ENCODE data around the gene DOC2A. TPM values are rescaled to one million over a fixed set of nuclear protein-coding genes. Genes with fewer than 3 reads are reported as not detected.

Gene DOC2A
- total RNA-seq, 1 experiment from 2014 or later = 3.2 TPM

DNA sequence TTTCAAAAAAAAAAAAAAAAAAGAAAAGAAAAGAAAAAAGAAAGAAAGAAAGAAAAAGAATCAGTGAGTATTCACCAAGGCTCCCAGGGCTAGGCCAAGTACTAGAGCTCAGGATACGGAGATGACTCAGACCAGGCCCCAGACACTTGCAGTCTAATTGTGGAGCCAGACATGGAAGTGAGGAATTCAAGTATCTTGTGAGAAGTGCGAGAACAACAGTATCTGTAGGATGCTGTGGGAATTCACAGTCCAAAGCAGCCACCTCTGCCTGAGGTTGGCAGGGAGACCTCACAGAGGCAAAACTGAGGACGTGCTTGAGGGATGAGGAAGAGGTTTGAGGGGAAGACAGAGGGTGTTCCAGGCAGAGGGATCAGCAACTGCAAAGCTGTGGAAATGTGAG is 40.7 kb upstream of the DOC2A start:
- Histone ChIP-seq H3K4me1 (ENCODE audit: insufficient read depth, low read length, poor library complexity, severe bottlenecking) (peaks cover 9% of the 10 kb centered on the region), H3K4me3 (ENCODE audit: low read depth, low read length, poor library complexity, severe bottlenecking) (no peak overlapping the region), H3K27me3 (replicated peaks; ENCODE audit: insufficient read depth, low read depth, low read length, poor library complexity) (no peaks in the 10 kb centered on the region), H3K9me3 (ENCODE audit: low read depth, low read length, poor library complexity, severe bottlenecking) (no peaks in the 10 kb centered on the region), H3K36me3 (ENCODE audit: insufficient read depth, low read length, poor library complexity, severe bottlenecking) (peaks cover 10% of the 10 kb centered on the region), H3K27ac (ENCODE audit: low read depth, low read length, poor library complexity, severe bottlenecking) (no peak overlapping the region)
- TF ChIP-seq EZH2 (IDR thresholded peaks at IDR 0.05; ENCODE audit: borderline replicate concordance, low read depth, low read length, poor library complexity, severe bottlenecking) = no peak
- TF ChIP-seq, protein P1, sequence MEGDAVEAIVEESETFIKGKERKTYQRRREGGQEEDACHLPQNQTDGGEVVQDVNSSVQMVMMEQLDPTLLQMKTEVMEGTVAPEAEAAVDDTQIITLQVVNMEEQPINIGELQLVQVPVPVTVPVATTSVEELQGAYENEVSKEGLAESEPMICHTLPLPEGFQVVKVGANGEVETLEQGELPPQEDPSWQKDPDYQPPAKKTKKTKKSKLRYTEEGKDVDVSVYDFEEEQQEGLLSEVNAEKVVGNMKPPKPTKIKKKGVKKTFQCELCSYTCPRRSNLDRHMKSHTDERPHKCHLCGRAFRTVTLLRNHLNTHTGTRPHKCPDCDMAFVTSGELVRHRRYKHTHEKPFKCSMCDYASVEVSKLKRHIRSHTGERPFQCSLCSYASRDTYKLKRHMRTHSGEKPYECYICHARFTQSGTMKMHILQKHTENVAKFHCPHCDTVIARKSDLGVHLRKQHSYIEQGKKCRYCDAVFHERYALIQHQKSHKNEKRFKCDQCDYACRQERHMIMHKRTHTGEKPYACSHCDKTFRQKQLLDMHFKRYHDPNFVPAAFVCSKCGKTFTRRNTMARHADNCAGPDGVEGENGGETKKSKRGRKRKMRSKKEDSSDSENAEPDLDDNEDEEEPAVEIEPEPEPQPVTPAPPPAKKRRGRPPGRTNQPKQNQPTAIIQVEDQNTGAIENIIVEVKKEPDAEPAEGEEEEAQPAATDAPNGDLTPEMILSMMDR (conservative IDR thresholded peaks at IDR 0.05; ENCODE audit: low read depth, low read length) = no peak
- BruUV-seq (replicated peaks) = no TSS peak
- CTCF ChIA-PET = no interaction called here
- intact Hi-C loops (cut with micrococcal nuclease; ENCODE audit: unreplicated experiment) = no loop called here
- POLR2A ChIA-PET (ENCODE audit: low non-redundant PET) = no interaction called here
- no peak for DNase-seq (ENCODE audit: low spot score)

DNA sequence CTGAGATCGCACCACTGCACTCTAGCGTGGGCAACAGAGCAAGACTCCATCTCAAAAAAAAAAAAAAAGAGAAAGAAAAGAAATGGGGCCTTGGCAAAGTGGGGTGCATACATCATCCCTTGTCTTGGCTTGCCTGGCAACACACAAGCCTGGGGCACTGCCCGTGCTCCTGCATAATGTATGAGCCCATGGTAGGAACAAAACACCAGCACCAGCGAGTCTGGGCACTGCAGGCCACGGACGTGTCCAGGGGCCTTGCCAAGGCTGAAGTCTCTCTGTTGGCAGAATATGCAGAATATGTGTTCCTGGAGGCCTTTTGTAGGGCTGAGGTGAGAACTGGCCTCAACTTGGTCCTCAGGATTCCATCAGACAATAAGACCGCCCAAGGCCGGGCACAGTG is 39.0 kb upstream of the DOC2A start:
- Histone ChIP-seq H3K4me3 (ENCODE audit: low read depth, low read length, poor library complexity, severe bottlenecking) (no peak overlapping the region), H3K4me1 (ENCODE audit: insufficient read depth, low read length, poor library complexity, severe bottlenecking) (peaks cover 8% of the 10 kb centered on the region), H3K27ac (ENCODE audit: low read depth, low read length, poor library complexity, severe bottlenecking) (no peak overlapping the region), H3K36me3 (ENCODE audit: insufficient read depth, low read length, poor library complexity, severe bottlenecking) (no peaks in the 10 kb centered on the region), H3K9me3 (ENCODE audit: low read depth, low read length, poor library complexity, severe bottlenecking) (no peaks in the 10 kb centered on the region), H3K27me3 (replicated peaks; ENCODE audit: insufficient read depth, low read depth, low read length, poor library complexity) (no peaks in the 10 kb centered on the region)
- BruUV-seq (replicated peaks) = no TSS peak
- intact Hi-C loops (cut with micrococcal nuclease; ENCODE audit: unreplicated experiment) = loop anchor here (10.0 kb wide), 1 partner anchor 575 kb away; no protein-coding TSS in a partner anchor
- ChIA-PET CTCF (no interaction called here), POLR2A (ENCODE audit: low non-redundant PET) (no interaction called here)
- TF ChIP-seq EZH2 (IDR thresholded peaks at IDR 0.05; ENCODE audit: borderline replicate concordance, low read depth, low read length, poor library complexity, severe bottlenecking) = no peak
- TF ChIP-seq, protein P1 (conservative IDR thresholded peaks at IDR 0.05; ENCODE audit: low read depth, low read length) = no peak
- DNase-seq (ENCODE audit: low spot score) = no peak

DNA sequence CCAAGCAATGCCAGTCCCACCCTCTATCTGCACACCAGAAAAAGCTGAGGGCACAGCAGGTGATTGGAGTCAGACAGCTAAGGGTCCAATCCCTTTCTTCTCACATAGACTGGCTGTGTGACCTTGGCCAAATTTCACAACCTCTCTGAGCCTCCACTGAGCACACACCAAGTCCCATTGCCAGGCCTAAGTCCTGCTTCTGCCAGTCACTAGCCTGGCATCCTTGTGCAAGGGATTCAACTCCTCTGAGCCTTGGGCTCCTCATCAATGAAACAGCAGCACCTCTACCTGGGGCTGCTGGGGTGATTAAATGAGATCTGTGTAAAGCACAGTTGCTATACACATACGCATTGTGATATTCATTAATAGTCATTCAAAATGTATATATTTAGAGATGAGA is 35.8 kb upstream of the DOC2A start:
- CTCF ChIA-PET = no interaction called here

More for the DNA sequence above, 35.8 kb upstream of the DOC2A start:
- Histone ChIP-seq H3K4me3 (ENCODE audit: low read depth, low read length, poor library complexity, severe bottlenecking) (no peak overlapping the region), H3K27me3 (replicated peaks; ENCODE audit: insufficient read depth, low read depth, low read length, poor library complexity) (no peaks in the 10 kb centered on the region), H3K9me3 (ENCODE audit: low read depth, low read length, poor library complexity, severe bottlenecking) (no peaks in the 10 kb centered on the region), H3K36me3 (ENCODE audit: insufficient read depth, low read length, poor library complexity, severe bottlenecking) (no peaks in the 10 kb centered on the region), H3K4me1 (ENCODE audit: insufficient read depth, low read length, poor library complexity, severe bottlenecking) (no peaks in the 10 kb centered on the region), H3K27ac (ENCODE audit: low read depth, low read length, poor library complexity, severe bottlenecking) (no peak overlapping the region)
- intact Hi-C loops (cut with micrococcal nuclease; ENCODE audit: unreplicated experiment) = loop anchor here (10.0 kb wide), 1 partner anchor 578 kb away; no protein-coding TSS in a partner anchor
- no peak for DNase-seq (ENCODE audit: low spot score)
- POLR2A ChIA-PET (ENCODE audit: low non-redundant PET) = no interaction called here
- no TSS peak for BruUV-seq (replicated peaks)
- TF ChIP-seq EZH2 (IDR thresholded peaks at IDR 0.05; ENCODE audit: borderline replicate concordance, low read depth, low read length, poor library complexity, severe bottlenecking) = no peak
- TF ChIP-seq, protein P1 (conservative IDR thresholded peaks at IDR 0.05; ENCODE audit: low read depth, low read length) = no peak

Measured in A673 (cell line).